Measurements from ENCODE around the gene SORT1.

- TF ChIP-seq POLR2AphosphoS5 (IDR thresholded peaks at IDR 0.05), result no peak
- TF ChIP-seq POLR2A (IDR thresholded peaks at IDR 0.05), result no peak
- no peak for TF ChIP-seq CTCF (IDR thresholded peaks at IDR 0.05)
Measured at GRCh38 chr1:109279615-109280278, 118.0 kb downstream of the SORT1 start.

All from upper lobe of left lung (tissue), 4 donors.